ENCODE measurements around the gene RCN1. TPM values are rescaled to one million over a fixed set of nuclear protein-coding genes. Genes with fewer than 3 reads are reported as not detected.

RCN1 gene
- total RNA-seq, 2 experiments from 2014 or later = 0.74 TPM; not detected in 1

GRCh38 chr11:32071811-32072210 is 19.1 kb upstream of the RCN1 start:
- no TSS peak for BruUV-seq (replicated peaks)
- H3K79me2 ChIP-seq (ENCODE audit: insufficient read depth, low read depth, low read length) = no peaks in the 10 kb centered on the region
- H4K20me1 ChIP-seq (ENCODE audit: insufficient read depth, low read length) = no peaks in the 10 kb centered on the region
- DNase-seq (ENCODE audit: low spot score) = no peak
- H3K9me2 ChIP-seq (ENCODE audit: insufficient read depth, low read length) = no peaks in the 10 kb centered on the region
- H2AFZ ChIP-seq (ENCODE audit: low read length) = no peak overlapping the region
- CTCF ChIA-PET (ENCODE audit: unreplicated experiment) = no interaction called here
- H3K9me3 ChIP-seq (ENCODE audit: low read length) = no peaks in the 10 kb centered on the region
- POLR2A ChIA-PET = no interaction called here
- no peak overlapping the region for H3K4me3 ChIP-seq (ENCODE audit: low read depth, low read length, poor library complexity, severe bottlenecking)
- no peak overlapping the region for H3K27ac ChIP-seq (ENCODE audit: low read depth, low read length, poor library complexity, severe bottlenecking)
- intact Hi-C loops (cut with micrococcal nuclease; ENCODE audit: unreplicated experiment) = no loop called here
- H3K4me2 ChIP-seq (ENCODE audit: low read length) = no peak overlapping the region
- TF ChIP-seq CTCF (conservative IDR thresholded peaks at IDR 0.05; ENCODE audit: low read length) (no peak), EZH2phosphoT487 (IDR thresholded peaks at IDR 0.05; ENCODE audit: borderline replicate concordance, low read depth, low read length) (no peak)
- H3K36me3 ChIP-seq (ENCODE audit: insufficient read depth, low read length) = no peaks in the 10 kb centered on the region
- no peaks in the 10 kb centered on the region for H3K4me1 ChIP-seq (ENCODE audit: insufficient read depth, low read length, poor library complexity, severe bottlenecking)

GRCh38 chr11:32072872-32073643 is 17.8 kb upstream of the RCN1 start:
- H2AFZ ChIP-seq (ENCODE audit: low read length) = no peak overlapping the region
- no peaks in the 10 kb centered on the region for H3K79me2 ChIP-seq (ENCODE audit: insufficient read depth, low read depth, low read length)
- no peak overlapping the region for H3K27ac ChIP-seq (ENCODE audit: low read depth, low read length, poor library complexity, severe bottlenecking)
- no peak overlapping the region for H3K4me3 ChIP-seq (ENCODE audit: low read depth, low read length, poor library complexity, severe bottlenecking)
- H3K36me3 ChIP-seq (ENCODE audit: insufficient read depth, low read length) = no peaks in the 10 kb centered on the region
- H3K9me2 ChIP-seq (ENCODE audit: insufficient read depth, low read length) = no peaks in the 10 kb centered on the region
- ChIA-PET POLR2A (no interaction called here), CTCF (ENCODE audit: unreplicated experiment) (no interaction called here)
- H4K20me1 ChIP-seq (ENCODE audit: insufficient read depth, low read length) = no peaks in the 10 kb centered on the region
- no peak overlapping the region for H3K4me2 ChIP-seq (ENCODE audit: low read length)
- TF ChIP-seq EZH2phosphoT487 (IDR thresholded peaks at IDR 0.05; ENCODE audit: borderline replicate concordance, low read depth, low read length) = no peak
- TF ChIP-seq CTCF (conservative IDR thresholded peaks at IDR 0.05; ENCODE audit: low read length) = no peak
- no TSS peak for BruUV-seq (replicated peaks)
- DNase-seq (ENCODE audit: low spot score) = no peak
- no peaks in the 10 kb centered on the region for H3K4me1 ChIP-seq (ENCODE audit: insufficient read depth, low read length, poor library complexity, severe bottlenecking)
- H3K9me3 ChIP-seq (ENCODE audit: low read length) = no peaks in the 10 kb centered on the region
- intact Hi-C loops (cut with micrococcal nuclease; ENCODE audit: unreplicated experiment) = no loop called here

- Histone ChIP-seq H3K4me3 (ENCODE audit: low read depth, low read length, poor library complexity, severe bottlenecking) (no peak overlapping the region), H3K4me1 (ENCODE audit: insufficient read depth, low read length, poor library complexity, severe bottlenecking) (no peaks in the 10 kb centered on the region), H3K9me2 (ENCODE audit: insufficient read depth, low read length) (no peaks in the 10 kb centered on the region), H4K20me1 (ENCODE audit: insufficient read depth, low read length) (no peaks in the 10 kb centered on the region), H3K27ac (ENCODE audit: low read depth, low read length, poor library complexity, severe bottlenecking) (no peak overlapping the region), H2AFZ (ENCODE audit: low read length) (no peak overlapping the region), H3K36me3 (ENCODE audit: insufficient read depth, low read length) (no peaks in the 10 kb centered on the region), H3K79me2 (ENCODE audit: insufficient read depth, low read depth, low read length) (no peaks in the 10 kb centered on the region), H3K9me3 (ENCODE audit: low read length) (no peaks in the 10 kb centered on the region), H3K4me2 (ENCODE audit: low read length) (no peak overlapping the region)
- intact Hi-C loops (cut with micrococcal nuclease; ENCODE audit: unreplicated experiment) = no loop called here
- no peak for TF ChIP-seq CTCF (conservative IDR thresholded peaks at IDR 0.05; ENCODE audit: low read length)
- no peak for TF ChIP-seq EZH2phosphoT487 (IDR thresholded peaks at IDR 0.05; ENCODE audit: borderline replicate concordance, low read depth, low read length)
- BruUV-seq (replicated peaks) = no TSS peak
- DNase-seq (ENCODE audit: low spot score) = no peak
- ChIA-PET CTCF (ENCODE audit: unreplicated experiment) (no interaction called here), POLR2A (no interaction called here)
These were observed 17.2 kb upstream of the RCN1 start for GRCh38 chr11:32073644-32074026.

Measured in OCI-LY7 (cell line).